ENCODE data around the gene ABCC8. TPM values are rescaled to one million over a fixed set of nuclear protein-coding genes. Genes with fewer than 3 reads are reported as not detected.
A peak's percentile ranks its signal among the peaks of the same experiment; 100 is the strongest.

ABCC8 gene
- total RNA-seq: not detected in 3 replicates
- long read RNA-seq: 0 reads

DNA sequence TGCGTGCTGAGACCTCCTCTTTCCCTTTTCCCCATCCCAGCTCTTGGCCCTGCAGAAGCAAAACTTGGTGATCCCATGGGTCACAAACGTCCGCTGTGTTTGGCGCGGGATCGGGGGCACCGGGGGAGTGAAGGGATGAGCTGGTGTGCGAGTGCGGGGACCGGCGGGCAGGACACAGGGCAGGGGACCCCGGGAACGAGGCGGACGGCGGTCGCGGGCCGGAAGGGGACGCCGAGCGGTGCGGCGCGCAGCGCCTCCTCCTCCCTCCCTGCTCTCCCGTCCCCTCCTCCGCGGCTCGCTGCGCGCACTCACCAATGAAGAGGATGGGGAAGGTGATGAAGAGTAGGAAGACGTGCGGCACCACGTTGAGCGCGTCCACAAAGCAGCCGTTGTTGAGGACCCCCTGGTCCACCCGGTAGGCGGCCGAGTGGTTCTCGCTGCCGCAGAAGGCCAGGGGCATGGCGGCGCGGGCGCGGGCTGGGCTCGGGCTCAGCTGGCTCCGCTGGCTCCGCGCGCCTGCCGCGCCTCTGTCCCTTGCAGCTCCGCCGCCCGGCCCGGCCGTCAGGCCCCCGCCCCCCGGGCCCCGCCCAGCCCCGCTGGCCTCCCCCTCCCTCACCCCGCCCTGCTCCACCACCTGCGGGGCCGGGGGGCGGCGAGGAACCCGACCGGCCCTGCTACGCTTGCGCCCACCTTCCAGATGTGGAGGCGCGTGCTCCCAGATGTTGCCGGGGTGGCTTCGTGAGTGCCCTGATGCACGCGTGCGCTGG, at the start of gene ABCC8:
TSS of gene ABCC8 (minus strand) at position 529 of the 767 bp plus-strand sequence. CDS start at position 460, 69 bp downstream.
- no peaks in the 10 kb centered on the region for H3K36me3 Mint-ChIP-seq (ENCODE audit: low read depth)
- peaks cover 87% of the 10 kb centered on the region for H3K27me3 Mint-ChIP-seq (ENCODE audit: low read depth)
- H3K9me3 Mint-ChIP-seq (ENCODE audit: low read depth): no peaks in the 10 kb centered on the region
- peaks cover 9% of the 10 kb centered on the region for H3K4me1 Mint-ChIP-seq (ENCODE audit: low read depth)
- DNase-seq (ENCODE audit: low spot score): no peak
- no peak for TF ChIP-seq CTCF (IDR thresholded peaks at IDR 0.05)
- peak within 1 kb of the TSS; percentile 63 for H3K4me3 Mint-ChIP-seq (ENCODE audit: unreplicated experiment)
- H3K27ac Mint-ChIP-seq (ENCODE audit: unreplicated experiment): no peak within 1 kb of the TSS

DNA sequence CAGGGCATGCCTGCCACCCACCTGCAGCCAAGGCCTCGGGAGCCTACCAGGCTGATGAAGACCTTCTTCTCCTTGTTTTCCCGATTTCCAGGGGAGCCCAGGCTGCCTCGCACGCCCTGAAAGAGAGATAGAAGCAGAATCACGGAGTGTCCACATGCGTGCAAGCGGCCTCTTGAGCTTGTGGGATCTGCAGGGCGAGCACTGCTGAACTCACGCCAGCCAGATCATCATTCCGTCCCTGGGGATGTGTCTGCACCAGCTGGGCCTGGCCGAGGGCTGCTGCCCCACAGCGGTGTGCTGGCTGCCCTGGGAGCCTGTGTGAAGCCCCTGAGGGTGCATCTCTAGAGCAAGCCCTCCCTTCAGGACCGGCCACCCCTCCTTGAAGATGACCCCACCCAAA, 49.7 kb upstream of the ABCC8 start:
- Mint-ChIP-seq H3K27ac (ENCODE audit: unreplicated experiment) (no peak overlapping the region), H3K9me3 (ENCODE audit: low read depth) (no peaks in the 10 kb centered on the region), H3K4me3 (ENCODE audit: unreplicated experiment) (no peak overlapping the region), H3K4me1 (ENCODE audit: low read depth) (peaks cover 27% of the 10 kb centered on the region), H3K36me3 (ENCODE audit: low read depth) (peaks cover 1% of the 10 kb centered on the region), H3K27me3 (ENCODE audit: low read depth) (peaks cover 10% of the 10 kb centered on the region)
- peak; percentile 65 for DNase-seq (ENCODE audit: low spot score)
- no peak for TF ChIP-seq CTCF (IDR thresholded peaks at IDR 0.05)

DNA sequence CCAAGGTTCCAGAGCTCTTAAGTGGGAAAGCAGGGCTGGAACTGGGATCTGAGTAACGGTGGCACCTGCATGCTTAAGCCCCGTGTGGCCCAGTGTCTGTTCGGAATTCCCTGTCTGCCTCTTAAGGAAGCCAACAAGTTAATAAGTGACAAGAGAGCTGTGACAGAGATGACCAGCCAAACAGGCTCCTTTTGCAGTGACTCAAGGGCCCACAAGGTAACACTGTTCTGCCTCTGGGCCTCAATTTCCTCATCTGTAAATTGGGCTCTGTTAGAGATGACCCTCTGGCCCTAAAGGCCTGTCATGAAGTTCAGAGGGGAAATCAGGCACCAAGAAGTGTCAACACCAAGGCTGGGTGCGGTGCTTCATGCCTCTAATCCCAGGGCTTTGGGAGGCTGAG, 48.9 kb upstream of the ABCC8 start:
- Mint-ChIP-seq H3K9me3 (ENCODE audit: low read depth) (no peaks in the 10 kb centered on the region), H3K36me3 (ENCODE audit: low read depth) (peaks cover 1% of the 10 kb centered on the region), H3K27ac (ENCODE audit: unreplicated experiment) (no peak overlapping the region), H3K4me3 (ENCODE audit: unreplicated experiment) (no peak overlapping the region), H3K27me3 (ENCODE audit: low read depth) (peaks cover 12% of the 10 kb centered on the region), H3K4me1 (ENCODE audit: low read depth) (peaks cover 25% of the 10 kb centered on the region)
- DNase-seq (ENCODE audit: low spot score): peak; percentile 19
- no peak for TF ChIP-seq CTCF (IDR thresholded peaks at IDR 0.05)

DNA sequence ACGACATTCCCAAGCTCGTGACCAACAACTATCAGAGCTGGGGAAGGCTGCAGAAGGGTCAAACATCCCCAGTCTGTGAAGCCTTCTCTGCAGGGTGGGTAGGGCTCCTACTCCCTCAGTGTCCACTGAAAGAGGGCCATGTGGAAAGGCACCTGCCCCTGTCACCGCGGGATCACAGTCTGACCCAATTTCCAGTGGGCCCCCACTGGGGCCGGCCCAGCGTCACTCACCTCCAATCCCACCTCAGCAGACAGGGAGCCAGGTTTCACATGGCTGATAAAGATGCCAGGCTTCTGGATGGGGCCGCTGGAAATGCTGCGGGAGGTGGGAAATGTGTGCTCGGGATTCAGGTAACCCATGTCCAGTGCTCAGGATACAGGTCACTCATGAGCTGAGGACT, 47.6 kb upstream of the ABCC8 start:
- H3K36me3 Mint-ChIP-seq (ENCODE audit: low read depth): peaks cover 1% of the 10 kb centered on the region
- peaks cover 14% of the 10 kb centered on the region for H3K27me3 Mint-ChIP-seq (ENCODE audit: low read depth)
- peak; percentile 60 for DNase-seq (ENCODE audit: low spot score)
- no peak for TF ChIP-seq CTCF (IDR thresholded peaks at IDR 0.05)
- H3K4me3 Mint-ChIP-seq (ENCODE audit: unreplicated experiment): no peak overlapping the region
- H3K27ac Mint-ChIP-seq (ENCODE audit: unreplicated experiment): no peak overlapping the region
- peaks cover 13% of the 10 kb centered on the region for H3K4me1 Mint-ChIP-seq (ENCODE audit: low read depth)
- H3K9me3 Mint-ChIP-seq (ENCODE audit: low read depth): no peaks in the 10 kb centered on the region

- no peak for TF ChIP-seq CTCF (IDR thresholded peaks at IDR 0.05)
- H3K27me3 Mint-ChIP-seq (ENCODE audit: low read depth): peaks cover 12% of the 10 kb centered on the region
- DNase-seq (ENCODE audit: low spot score): no peak
- no peak overlapping the region for H3K27ac Mint-ChIP-seq (ENCODE audit: unreplicated experiment)
- H3K36me3 Mint-ChIP-seq (ENCODE audit: low read depth): peaks cover 1% of the 10 kb centered on the region
- no peaks in the 10 kb centered on the region for H3K4me1 Mint-ChIP-seq (ENCODE audit: low read depth)
- H3K9me3 Mint-ChIP-seq (ENCODE audit: low read depth): no peaks in the 10 kb centered on the region
- H3K4me3 Mint-ChIP-seq (ENCODE audit: unreplicated experiment): no peak overlapping the region
Measured at GRCh38 chr11:17522655-17523054, 46.0 kb upstream of the ABCC8 start.
